GM21528 (cell line): ENCODE results near the gene CXXC4.

Experiments used
- ATAC-seq: cut with Tn5 transposase; IDR thresholded peaks from one replicate; pipeline ENCODE4 v1.9.1; 2021; ENCODE audit warnings: mild to moderate bottlenecking, moderate library complexity; ENCODE audit not compliant: unreplicated experiment, low FRiP score

Gene CXXC4

DNA sequence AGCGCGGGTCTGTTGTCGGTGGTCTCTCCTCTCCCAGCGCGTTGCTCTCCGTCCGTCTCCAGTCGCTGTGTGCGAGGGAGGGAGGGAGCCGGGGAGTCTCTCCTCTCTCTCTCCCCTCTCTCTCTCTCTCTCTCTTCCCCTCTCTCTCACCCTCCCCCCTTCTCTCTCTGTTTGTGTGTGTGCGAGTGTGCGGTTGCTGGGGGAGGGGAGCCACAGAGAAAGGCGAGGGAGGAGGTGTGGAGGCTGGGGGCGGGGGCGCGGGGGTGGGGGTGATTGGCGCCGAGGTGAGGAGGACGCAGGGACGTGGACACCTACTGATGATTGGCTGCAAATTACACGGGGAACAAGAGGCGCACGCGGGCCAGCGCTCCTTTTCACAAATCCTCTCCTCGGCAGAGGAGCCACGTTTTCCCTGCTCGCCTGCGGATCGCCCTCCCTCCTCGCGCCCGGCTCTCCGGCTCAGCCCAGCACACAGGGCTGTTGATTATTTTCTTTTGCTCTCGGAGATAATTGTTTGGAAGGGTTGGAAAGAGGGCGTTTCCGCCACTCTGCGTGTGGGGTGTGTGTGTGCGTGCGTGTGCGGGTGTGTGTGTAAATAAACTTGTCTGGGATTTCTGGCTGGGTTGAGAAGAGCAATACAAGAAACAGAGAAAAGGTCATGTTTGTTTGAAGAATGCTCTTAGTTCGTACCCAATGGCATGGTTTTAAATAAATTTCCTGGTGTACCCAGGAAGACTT, at the start of gene CXXC4:
TSS of gene CXXC4 (minus strand) at position 73 of the 738 bp plus-strand sequence. CDS start 3,092 bp downstream, outside the sequence.
- peak; percentile 24 for ATAC-seq

DNA sequence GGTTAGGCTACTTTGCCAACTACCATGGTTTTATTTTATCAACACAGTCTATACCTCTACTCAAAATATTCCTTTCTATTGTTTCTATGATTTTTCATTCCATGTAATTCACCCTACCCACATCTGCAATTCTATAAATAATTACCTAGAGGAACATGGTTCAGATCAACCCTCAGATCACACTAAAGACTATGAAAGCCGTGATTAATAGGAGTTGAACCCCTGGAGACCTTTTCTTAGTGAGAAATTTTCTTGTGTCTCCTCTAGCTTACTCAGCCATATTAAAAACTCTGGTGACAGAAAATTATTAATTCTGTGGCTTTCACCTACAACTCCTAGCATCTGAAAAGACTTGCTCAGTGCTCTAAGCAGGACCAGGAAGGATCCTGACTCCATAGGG, 38.5 kb upstream of the CXXC4 start:
- no peak for ATAC-seq

DNA sequence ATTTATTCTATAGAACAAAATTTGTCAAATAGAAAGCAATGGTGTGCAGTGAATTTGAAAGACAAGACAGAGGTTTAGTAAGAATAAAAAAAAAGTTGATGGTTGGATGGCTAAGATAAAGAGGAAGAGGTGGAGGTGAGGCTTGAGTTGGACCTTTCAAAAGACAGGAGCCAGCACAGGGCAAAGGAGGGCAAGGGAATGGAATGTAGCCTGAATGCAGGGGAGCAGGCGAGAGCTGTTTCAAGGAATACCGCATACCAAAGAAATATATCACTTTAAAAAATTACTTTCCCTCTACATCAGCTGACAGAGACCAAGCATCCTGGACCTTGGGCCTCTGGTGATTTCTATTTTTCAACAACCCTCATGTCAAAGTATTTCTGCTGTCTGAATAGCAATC, 38.0 kb upstream of the CXXC4 start:
- ATAC-seq = no peak

DNA sequence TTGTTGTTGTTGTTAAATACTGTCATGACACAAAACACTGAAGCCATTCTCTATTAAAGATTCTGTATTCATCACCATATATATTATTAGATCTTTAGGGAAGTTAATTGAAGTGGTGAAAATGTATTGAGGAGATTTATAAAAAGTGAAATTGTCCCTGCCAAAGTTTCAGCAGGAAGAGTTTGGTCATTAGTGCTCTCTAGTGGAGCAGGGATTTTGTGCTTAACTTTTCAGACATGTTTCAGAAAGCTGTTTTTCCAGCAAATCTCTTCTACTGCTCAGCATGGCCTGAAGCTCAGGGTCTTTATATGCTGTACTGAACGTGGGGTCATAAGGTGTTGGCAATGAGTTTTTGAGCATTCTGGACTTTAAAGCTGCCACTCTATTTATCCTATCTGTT, 36.7 kb upstream of the CXXC4 start:
- no peak for ATAC-seq

DNA sequence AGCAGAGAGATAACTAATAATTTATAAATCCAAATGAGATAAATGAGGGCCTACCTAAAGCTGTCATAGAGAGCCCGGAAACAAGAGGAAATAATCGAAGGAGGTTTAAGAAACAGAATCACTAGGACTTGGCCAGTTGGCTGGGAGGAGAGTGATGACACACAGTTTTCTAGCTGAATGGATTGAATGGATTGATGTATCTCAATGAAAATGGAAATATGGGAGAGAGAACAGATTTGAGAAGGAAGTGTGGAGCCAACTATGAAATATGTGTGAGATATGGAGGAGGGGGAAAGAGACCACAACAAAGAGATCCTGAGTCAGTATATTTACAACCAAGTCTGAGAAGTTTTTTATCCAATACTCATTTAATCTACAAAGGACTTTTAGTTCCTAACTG, 35.7 kb upstream of the CXXC4 start:
- ATAC-seq = no peak

DNA sequence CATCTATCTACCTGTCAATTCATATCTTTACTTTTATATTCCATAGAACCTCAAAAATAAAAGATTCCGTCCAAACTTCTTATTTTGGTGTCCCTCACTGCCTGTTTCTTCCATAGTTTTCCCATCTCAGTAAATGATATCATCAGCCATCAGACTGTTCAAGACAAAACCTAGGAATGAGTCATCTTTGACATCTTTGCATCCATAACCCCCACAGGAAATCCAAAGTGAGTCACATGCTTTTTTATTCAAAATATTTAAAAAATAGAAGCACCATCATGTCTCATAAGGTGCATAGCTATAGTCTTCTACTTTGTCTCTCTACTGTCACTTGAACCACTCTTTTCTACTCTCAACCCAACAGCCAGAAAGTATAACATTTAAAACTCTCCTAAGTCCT, 29.9 kb upstream of the CXXC4 start:
- ATAC-seq = no peak

DNA sequence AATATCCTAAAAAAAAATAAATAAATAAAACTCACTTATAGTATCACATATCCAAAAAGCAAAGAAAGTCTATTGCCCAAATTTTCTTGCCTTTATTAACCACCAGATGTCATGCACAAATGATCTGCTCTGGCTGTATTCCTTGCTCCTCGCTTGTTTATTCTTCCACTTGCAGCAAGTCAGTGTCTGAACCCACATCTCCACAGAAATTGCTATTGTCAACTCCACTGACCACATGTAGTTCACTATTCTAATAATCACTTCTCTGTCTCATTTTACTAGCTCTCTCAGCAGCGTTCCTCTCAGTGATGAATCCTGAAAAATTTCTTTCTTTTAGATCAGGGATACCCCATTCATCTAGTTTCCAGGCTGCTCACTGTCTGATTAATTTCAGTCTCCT, 29.3 kb upstream of the CXXC4 start:
- ATAC-seq = no peak

DNA sequence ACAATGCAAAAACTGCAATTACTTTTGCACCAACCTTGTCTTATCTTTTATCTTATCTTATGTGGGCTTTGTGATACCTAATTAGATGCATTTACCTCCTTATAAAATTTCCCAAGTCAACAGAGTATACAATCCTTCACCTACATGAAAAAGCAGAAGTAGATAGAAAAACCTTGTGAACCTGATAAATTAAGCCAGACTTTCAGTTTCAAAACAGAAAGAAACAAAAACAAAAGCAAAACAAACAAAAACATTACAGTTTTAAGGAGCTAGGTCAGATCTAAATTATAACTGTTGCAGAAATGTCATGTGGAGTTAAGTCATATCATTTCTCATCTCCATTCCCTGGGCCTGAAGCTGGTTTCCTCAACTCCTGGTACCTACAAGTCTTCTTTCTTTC, 24.9 kb upstream of the CXXC4 start:
- ATAC-seq = peak; percentile 91

DNA sequence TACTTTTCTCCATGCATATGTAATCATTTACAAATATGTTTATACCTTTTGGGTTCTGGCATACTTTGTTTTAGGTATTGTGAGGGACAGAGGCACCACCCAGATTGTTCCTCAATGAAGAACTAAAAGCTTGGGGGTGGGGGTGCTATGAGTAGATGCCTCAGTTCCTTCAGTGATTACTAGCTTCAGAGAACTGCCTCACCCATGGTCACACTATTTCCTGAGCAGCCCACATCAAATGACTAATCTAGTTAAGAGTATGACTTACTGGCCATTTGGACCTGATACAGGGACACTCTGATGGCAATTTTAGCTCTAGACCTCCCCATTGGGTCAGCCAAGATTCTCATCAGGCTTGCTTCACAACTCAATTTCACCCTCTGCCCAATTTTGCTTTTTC, 22.2 kb upstream of the CXXC4 start:
- ATAC-seq = no peak

DNA sequence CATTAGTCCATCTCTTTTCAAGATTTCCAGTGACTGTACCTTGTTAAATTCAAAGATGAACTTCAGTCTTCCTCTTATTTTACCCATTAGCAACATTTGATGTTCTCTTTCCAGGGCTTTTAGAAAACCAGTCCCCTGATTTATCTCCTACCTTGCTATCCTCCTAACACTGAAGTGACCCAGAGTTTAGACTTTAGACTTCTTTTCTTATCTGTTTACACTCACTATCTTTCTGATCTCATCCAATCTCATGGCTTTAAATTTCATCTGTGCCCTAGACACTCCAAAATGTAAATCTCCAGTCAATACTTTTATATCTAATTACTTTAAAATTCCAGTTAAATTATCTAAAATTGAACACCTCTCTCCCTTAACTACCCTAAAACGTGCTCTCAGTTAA, 13.5 kb upstream of the CXXC4 start:
- ATAC-seq = no peak

DNA sequence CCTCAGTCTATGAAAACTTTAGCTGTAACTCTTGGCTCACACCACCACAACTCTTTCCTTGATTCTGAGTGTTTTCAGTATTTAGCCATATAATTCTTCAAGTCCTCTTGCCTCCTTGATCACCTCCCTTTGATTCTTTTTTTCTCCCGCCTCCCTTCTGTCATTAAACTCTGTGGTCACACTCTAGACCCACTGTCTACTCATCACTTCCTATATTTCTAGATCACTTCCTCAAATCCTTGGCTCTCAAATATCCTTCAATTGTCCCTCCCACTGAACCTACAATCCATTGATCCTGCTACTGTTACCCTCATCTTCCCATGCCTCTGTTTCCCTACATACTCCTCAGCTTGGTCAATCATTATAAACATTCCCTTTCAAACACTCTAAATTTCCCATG, 12.4 kb upstream of the CXXC4 start:
- no peak for ATAC-seq

DNA sequence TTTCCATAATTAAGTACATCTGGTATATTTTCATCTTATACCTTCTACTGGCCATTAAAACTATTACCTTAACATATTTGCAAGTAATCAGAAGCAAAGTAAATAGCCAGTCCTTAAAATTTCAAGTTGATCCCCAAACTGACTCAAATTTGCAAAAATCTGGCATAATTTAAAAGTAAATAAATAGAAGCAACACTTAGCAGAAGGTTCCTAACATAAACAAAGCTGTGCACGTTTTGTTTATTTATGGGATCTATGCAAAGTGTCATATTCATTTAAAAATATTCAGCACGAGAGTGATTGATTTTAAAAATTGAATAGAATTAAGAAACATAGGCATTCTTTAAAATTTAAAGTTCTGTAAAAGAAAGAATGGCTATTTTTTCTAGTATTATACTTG, 9.8 kb upstream of the CXXC4 start:
- ATAC-seq = no peak

DNA sequence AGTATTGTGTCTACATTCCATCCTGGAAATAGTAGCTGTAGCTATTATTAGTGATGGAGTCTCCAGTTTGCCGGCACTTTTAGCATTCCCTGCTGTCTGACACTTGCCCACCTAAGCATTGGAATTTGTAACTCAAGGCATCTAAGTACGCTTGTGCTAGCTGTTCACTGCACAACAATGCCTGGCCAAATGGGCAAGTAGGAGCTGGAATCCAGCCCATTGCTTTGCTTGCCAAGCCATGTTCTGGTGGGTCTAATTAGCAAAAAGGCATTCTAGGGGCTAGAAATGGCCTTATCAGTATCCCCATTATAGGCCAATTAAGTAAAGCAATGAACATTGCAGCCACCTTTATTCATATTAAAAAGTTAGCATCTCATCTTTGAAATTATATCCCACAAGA, 7.8 kb upstream of the CXXC4 start:
- ATAC-seq = no peak

DNA sequence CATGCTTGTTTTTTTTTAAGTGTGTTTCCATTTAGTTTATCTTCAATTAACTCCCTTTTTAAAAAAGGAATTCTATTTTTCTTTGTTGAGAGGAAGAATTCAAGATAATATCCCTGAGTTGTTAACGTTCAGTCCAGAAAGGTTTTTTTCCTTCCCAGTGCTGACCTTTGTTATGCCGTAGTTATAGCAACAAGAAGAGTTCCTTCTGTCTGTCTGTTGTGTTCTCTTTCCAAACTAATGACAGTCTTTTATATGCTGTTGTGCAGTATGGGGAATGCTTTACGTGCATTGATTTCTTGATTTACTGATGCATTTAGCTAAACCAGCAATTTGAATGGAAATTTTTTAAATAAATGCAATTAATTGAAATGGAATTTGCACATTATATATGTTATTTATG, 6.6 kb upstream of the CXXC4 start:
- no peak for ATAC-seq

DNA sequence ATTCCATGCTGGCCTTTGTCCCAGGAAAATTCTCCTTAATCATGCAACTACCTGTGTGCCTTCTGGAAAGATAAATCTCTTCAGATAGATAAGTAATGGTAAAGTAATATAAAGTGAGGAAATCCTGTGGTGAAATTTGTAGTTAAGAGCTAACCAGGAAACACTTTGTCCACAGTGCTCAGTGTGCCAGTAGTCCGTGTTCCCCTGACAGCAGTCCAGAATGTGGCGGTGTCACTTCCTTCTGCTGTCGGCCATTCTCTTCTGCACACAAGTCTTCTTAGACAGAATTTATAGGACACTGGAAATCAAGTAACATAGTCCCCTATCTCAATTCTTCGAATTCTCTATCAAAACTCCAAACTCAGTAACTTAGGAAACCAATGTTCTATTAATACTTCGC, 5.7 kb upstream of the CXXC4 start:
- ATAC-seq = no peak

DNA sequence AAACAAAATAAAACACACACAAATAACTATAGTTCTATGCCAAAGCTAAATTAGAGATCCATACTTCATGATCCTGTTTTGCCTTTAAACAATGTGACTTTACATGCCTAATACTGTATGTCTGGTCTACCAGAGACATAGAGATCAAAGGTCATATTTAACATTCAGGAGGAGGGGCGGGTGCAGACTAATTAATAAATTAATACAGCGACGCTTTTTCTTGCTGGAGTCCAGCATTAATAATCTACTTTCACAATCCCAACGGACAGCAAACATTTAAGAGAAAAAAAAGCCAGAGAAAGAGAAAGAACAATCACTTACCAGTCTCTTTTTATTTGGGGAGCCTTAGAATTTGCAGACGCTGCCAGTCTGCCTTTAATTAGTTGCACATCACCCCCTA, 509 bp downstream of the CXXC4 start:
- ATAC-seq = no peak

DNA sequence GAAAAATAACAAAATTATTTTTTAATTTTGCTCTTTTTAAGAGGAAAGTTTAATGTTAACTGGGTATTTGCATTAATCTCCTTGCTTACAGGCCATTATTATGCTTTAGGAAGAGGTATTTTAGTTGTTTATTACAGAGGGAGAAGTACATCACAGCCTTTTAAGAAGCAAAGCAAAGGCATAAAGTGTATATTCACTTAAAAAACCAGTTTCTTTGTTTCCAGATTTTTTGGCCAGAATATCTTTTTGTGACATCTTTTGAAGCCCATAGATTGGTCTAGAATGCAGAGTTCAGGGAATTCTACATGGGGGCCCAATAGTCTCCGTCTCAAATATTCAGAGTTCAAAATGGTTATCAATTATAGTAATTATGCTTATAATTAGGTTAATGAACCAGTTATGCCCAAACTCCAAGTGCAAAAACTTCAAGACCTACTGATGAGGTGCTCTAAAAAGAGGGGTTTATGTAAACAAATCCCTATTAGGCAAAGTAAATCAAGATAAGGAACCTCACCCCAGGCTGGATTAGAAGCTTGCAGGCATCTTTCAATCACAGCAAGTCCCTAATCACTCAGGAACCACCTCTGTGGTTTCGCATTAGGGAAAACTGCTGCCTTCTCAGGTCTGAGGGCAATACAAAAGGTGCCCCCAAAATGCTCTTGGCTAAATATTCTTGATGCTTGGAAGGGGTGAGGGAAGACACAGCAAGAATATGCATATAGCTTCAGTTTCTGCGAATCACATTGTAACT, 1.4 kb downstream of the CXXC4 start:
- no peak for ATAC-seq

DNA sequence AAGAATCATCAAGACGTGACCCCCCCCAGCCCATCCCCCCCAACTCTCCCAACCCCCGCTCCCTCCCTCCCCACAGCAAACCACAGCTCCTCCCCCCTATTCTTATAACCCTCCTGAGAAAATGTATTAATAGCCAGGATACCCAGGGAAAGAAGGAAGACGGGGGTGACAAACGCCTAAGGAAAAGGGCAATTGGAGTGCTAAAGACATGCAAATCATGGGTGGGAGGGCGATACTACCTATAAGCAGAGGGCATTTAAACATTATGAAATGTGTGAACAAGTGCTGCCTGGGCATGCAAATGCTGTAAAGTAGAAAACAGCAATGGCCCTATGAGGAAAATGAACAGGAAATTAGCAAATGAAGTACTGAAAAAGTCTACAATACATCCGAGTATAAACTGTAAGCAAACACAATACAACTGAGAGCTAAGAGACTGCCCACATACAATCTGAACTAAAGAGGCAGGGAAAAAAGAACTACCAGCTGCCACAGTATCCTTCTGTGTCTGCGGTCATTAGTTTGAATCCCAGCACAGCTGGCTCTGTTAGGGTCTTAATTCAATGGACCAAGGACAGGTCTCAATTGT, 2.4 kb downstream of the CXXC4 start:
- ATAC-seq = peak; percentile 30

DNA sequence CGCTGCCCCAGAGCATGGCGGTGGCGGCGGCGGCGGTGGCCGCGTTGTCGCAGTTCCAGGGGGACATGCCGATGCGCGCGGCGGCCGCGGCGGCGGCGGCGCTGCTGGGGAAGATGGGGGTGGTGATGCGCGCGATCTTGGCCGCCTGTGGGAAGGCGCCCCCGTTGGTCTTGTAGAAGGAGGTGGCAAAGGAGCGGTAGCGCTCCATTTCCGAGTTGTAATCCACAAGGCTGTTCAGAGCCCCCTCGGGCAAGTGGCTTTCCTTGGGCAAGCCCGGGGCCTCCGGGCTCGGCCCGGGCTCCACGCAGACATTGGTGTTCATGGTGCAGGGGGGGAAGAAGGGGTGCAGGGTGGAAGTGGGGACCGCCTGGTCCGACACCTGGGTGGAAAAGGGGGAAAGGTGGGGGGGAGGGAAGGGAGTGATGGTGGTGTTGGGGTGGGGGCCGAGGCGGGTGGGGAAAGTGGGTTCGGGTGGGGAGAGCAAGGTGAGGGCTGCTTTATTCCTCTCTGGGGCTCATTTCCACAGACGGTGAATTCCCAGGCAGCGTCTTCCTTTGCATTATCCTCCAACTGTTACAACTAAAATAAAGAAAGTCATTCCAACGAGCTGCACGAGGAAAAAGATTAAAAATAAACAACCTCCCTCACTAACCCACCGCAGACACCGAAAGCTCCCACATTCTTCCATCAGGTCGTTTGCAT, 3.1 kb downstream of the CXXC4 start:
- ATAC-seq = peak; percentile 28

DNA sequence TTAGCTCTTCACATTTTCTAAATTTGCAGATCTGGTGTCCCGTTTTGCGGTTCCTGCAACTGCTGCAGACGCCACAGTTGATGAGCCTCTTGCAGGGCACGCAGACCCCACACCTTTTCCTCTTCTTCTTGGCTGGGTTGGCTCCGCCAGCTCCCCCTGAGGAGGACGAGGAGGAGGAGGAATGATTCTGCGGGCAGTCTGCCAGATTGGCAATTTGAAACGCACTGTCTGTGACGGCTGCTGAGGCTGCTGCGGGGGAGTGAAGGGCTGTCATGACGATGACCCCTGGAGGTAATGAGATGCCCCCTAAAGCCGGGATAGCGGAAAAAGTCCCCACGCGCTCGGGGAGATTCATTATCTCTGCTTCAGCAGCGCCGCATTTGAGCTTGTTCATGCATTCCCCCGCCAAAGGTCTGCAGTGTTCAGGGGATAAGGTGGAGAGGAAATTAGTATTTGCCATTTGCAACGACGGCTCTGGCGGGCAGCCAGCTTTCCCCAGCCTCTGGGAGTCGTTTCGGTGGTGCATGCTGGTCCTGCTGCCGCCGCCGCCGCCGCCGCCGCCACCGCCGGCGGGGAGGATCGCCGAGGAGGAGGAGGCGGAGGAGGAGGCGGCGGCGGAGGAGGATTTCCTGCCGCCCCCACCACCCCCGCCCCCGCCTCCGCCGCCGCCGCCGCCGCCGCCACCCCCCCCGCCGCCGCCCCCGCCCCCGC, 3.8 kb downstream of the CXXC4 start:
- ATAC-seq = peak; percentile 31
